Stimulated activated naive CD4-positive, alpha-beta T cell (primary cell): ENCODE measurements around the gene CIITA.
"Not testable (repeated sequence)": the region's sequence is repeated elsewhere in the genome, so short reads cannot be mapped to it uniquely, and the experiment has no call there.

ENCODE experiments used
- DNase-seq, 6 experiments: peaks; one replicate each; lab custom pipeline; 2025; lab: John Stamatoyannopoulos, UW

Gene CIITA

GRCh38 chr16:10934325-10935107, 57.5 kb downstream of the CIITA start:
- no peak for DNase-seq

GRCh38 chr16:10935226-10935915, 58.4 kb downstream of the CIITA start:
- no peak for DNase-seq

GRCh38 chr16:10936272-10936984, 59.4 kb downstream of the CIITA start:
- DNase-seq = no peak

GRCh38 chr16:10937068-10937859, 60.3 kb downstream of the CIITA start:
- DNase-seq = no peak

GRCh38 chr16:10938321-10938720, 61.3 kb downstream of the CIITA start:
- no peak for DNase-seq

- no peak for DNase-seq
These were observed 62.0 kb downstream of the CIITA start for GRCh38 chr16:10938796-10939648.

GRCh38 chr16:10939649-10940234, 62.7 kb downstream of the CIITA start:
- no peak for DNase-seq

- peak in 1 of 6 experiments; percentile 8 for DNase-seq
These were observed 63.6 kb downstream of the CIITA start for GRCh38 chr16:10940501-10941079.

GRCh38 chr16:10941127-10941933, 64.3 kb downstream of the CIITA start:
- peak in 2 of 6 experiments; percentile 8 to 13 for DNase-seq

GRCh38 chr16:10941935-10942351, 64.9 kb downstream of the CIITA start:
- not testable (repeated sequence) for DNase-seq

- DNase-seq = peak; percentile 86 to 94 (median 92)
These were observed 65.5 kb downstream of the CIITA start, which contains the start of gene DEXI for GRCh38 chr16:10942352-10943063. DEXI (minus strand) TSS chr16:10942468; CDS start chr16:10942005, 463 bp downstream.

GRCh38 chr16:10943064-10943353, 66.0 kb downstream of the CIITA start:
- no peak for DNase-seq

GRCh38 chr16:10944249-10945064, 67.5 kb downstream of the CIITA start, which contains the start of gene CLEC16A:
CLEC16A (plus strand) TSS chr16:10944564; CDS start chr16:10944718, 154 bp downstream.
- peak; percentile 88 to 95 (median 92) for DNase-seq

- peak in 2 of 6 experiments; percentile 10 to 30 for DNase-seq
These were observed 68.2 kb downstream of the CIITA start for GRCh38 chr16:10945065-10945787.

- no peak for DNase-seq
These were observed 69.3 kb downstream of the CIITA start for GRCh38 chr16:10946308-10946707.

GRCh38 chr16:10947211-10947787, 70.3 kb downstream of the CIITA start:
- no peak for DNase-seq
